A673 (cell line): Measurements from ENCODE around the gene OXT.

ENCODE experiments used
- CTCF ChIP-seq: fragments of 300-800, 200-600 bp; sonication (generic); conservative IDR thresholded peaks from 2 replicates; pipeline ENCODE4 v1.5.1; 2017; ENCODE audit warnings: low read depth, mild to moderate bottlenecking, antibody characterized with exemption, low read length, moderate library complexity, mixed read lengths
- EZH2 ChIP-seq: fragments of 200-600 bp; sonication (generic); IDR thresholded peaks from 2 replicates; pipeline ENCODE4 v1.6.1; 2017; ENCODE audit warnings: borderline replicate concordance, low read depth, mild to moderate bottlenecking, mixed read lengths, antibody characterized with exemption, low read length; ENCODE audit not compliant: poor library complexity, severe bottlenecking

GRCh38 chr20:3092611-3093379 lies 21.4 kb downstream of the OXT start:
- no peak for TF ChIP-seq EZH2
- no peak for TF ChIP-seq CTCF
